ENCODE data around the gene AZU1.

The AZU1 gene

GRCh38 chr19:827710-828321 is at the start of gene AZU1:
Gene AZU1, plus strand, starts transcription at chr19:827837. Its CDS starts 10 bp downstream, at chr19:827847.
- no peak within 1 kb of the TSS for H3K27ac Mint-ChIP-seq
- H3K27me3 Mint-ChIP-seq: peaks cover 74% of the 10 kb centered on the region
- H3K4me3 Mint-ChIP-seq: no peak within 1 kb of the TSS
- peaks cover 9% of the 10 kb centered on the region for H3K4me1 Mint-ChIP-seq
- no peaks in the 10 kb centered on the region for H3K9me3 Mint-ChIP-seq
- H3K36me3 Mint-ChIP-seq: no peaks in the 10 kb centered on the region
- no peak for ATAC-seq

GRCh38 chr19:778910-779653 is 48.6 kb upstream of the AZU1 start:
- no peaks in the 10 kb centered on the region for H3K9me3 Mint-ChIP-seq
- H3K27ac Mint-ChIP-seq: no peak overlapping the region
- no peak for ATAC-seq
- H3K27me3 Mint-ChIP-seq: peaks cover 37% of the 10 kb centered on the region
- H3K36me3 Mint-ChIP-seq: no peaks in the 10 kb centered on the region
- H3K4me1 Mint-ChIP-seq: no peaks in the 10 kb centered on the region
- no peak overlapping the region for H3K4me3 Mint-ChIP-seq

- Mint-ChIP-seq H3K4me3 (no peak overlapping the region), H3K36me3 (no peaks in the 10 kb centered on the region), H3K27me3 (peaks cover 37% of the 10 kb centered on the region), H3K27ac (no peak overlapping the region), H3K4me1 (no peaks in the 10 kb centered on the region), H3K9me3 (no peaks in the 10 kb centered on the region)
- no peak for ATAC-seq
Observed at GRCh38 chr19:780935-781334, 46.7 kb upstream of the AZU1 start.

GRCh38 chr19:781800-782184 is 45.8 kb upstream of the AZU1 start:
- Mint-ChIP-seq H3K27me3 (peaks cover 37% of the 10 kb centered on the region), H3K9me3 (no peaks in the 10 kb centered on the region), H3K4me1 (no peaks in the 10 kb centered on the region), H3K27ac (no peak overlapping the region), H3K4me3 (no peak overlapping the region), H3K36me3 (no peaks in the 10 kb centered on the region)
- no peak for ATAC-seq

GRCh38 chr19:782185-782877 is 45.3 kb upstream of the AZU1 start:
- ATAC-seq: no peak
- no peak overlapping the region for H3K4me3 Mint-ChIP-seq
- H3K36me3 Mint-ChIP-seq: no peaks in the 10 kb centered on the region
- no peaks in the 10 kb centered on the region for H3K9me3 Mint-ChIP-seq
- H3K27me3 Mint-ChIP-seq: peaks cover 37% of the 10 kb centered on the region
- no peaks in the 10 kb centered on the region for H3K4me1 Mint-ChIP-seq
- H3K27ac Mint-ChIP-seq: no peak overlapping the region

GRCh38 chr19:782878-783668 is 44.6 kb upstream of the AZU1 start:
- H3K4me3 Mint-ChIP-seq: no peak overlapping the region

GRCh38 chr19:784541-784940 is 43.1 kb upstream of the AZU1 start:
- peaks cover 39% of the 10 kb centered on the region for H3K27me3 Mint-ChIP-seq
- H3K4me3 Mint-ChIP-seq: no peak overlapping the region

More at GRCh38 chr19:782878-783668, 44.6 kb upstream of the AZU1 start:
- no peaks in the 10 kb centered on the region for H3K4me1 Mint-ChIP-seq
- H3K36me3 Mint-ChIP-seq: no peaks in the 10 kb centered on the region
- ATAC-seq: no peak
- no peak overlapping the region for H3K27ac Mint-ChIP-seq
- H3K27me3 Mint-ChIP-seq: peaks cover 37% of the 10 kb centered on the region
- H3K9me3 Mint-ChIP-seq: no peaks in the 10 kb centered on the region

GRCh38 chr19:787536-787935 is 40.1 kb upstream of the AZU1 start:
- no peak overlapping the region for H3K27ac Mint-ChIP-seq
- H3K27me3 Mint-ChIP-seq: peaks cover 41% of the 10 kb centered on the region
- no peak for ATAC-seq
- no peaks in the 10 kb centered on the region for H3K36me3 Mint-ChIP-seq
- H3K9me3 Mint-ChIP-seq: no peaks in the 10 kb centered on the region
- H3K4me3 Mint-ChIP-seq: no peak overlapping the region
- H3K4me1 Mint-ChIP-seq: peaks cover 8% of the 10 kb centered on the region

More at GRCh38 chr19:784541-784940, 43.1 kb upstream of the AZU1 start:
- Mint-ChIP-seq H3K36me3 (no peaks in the 10 kb centered on the region), H3K4me1 (peaks cover 8% of the 10 kb centered on the region), H3K9me3 (no peaks in the 10 kb centered on the region), H3K27ac (no peak overlapping the region)
- no peak for ATAC-seq

- Mint-ChIP-seq H3K36me3 (no peaks in the 10 kb centered on the region), H3K27me3 (peaks cover 35% of the 10 kb centered on the region), H3K27ac (no peak overlapping the region), H3K4me1 (peaks cover 8% of the 10 kb centered on the region), H3K4me3 (no peak overlapping the region), H3K9me3 (no peaks in the 10 kb centered on the region)
- ATAC-seq: no peak
Observed at GRCh38 chr19:788686-788982, 39.0 kb upstream of the AZU1 start.

- no peak for ATAC-seq
- H3K4me1 Mint-ChIP-seq: peaks cover 8% of the 10 kb centered on the region
- peaks cover 35% of the 10 kb centered on the region for H3K27me3 Mint-ChIP-seq
- no peak overlapping the region for H3K4me3 Mint-ChIP-seq
- no peaks in the 10 kb centered on the region for H3K9me3 Mint-ChIP-seq
- no peak overlapping the region for H3K27ac Mint-ChIP-seq
- no peaks in the 10 kb centered on the region for H3K36me3 Mint-ChIP-seq
Observed at GRCh38 chr19:788983-789700, 38.5 kb upstream of the AZU1 start.

- no peaks in the 10 kb centered on the region for H3K9me3 Mint-ChIP-seq
- no peak overlapping the region for H3K27ac Mint-ChIP-seq
- no peak for ATAC-seq
- peaks cover 35% of the 10 kb centered on the region for H3K27me3 Mint-ChIP-seq
- no peak overlapping the region for H3K4me3 Mint-ChIP-seq
- H3K36me3 Mint-ChIP-seq: no peaks in the 10 kb centered on the region
- H3K4me1 Mint-ChIP-seq: peaks cover 8% of the 10 kb centered on the region
Observed at GRCh38 chr19:789701-790060, 38.0 kb upstream of the AZU1 start.

GRCh38 chr19:791007-791566 is 36.5 kb upstream of the AZU1 start:
- Mint-ChIP-seq H3K4me3 (no peak overlapping the region), H3K27me3 (peaks cover 35% of the 10 kb centered on the region), H3K9me3 (no peaks in the 10 kb centered on the region), H3K4me1 (peaks cover 8% of the 10 kb centered on the region), H3K36me3 (no peaks in the 10 kb centered on the region), H3K27ac (no peak overlapping the region)
- no peak for ATAC-seq

- Mint-ChIP-seq H3K4me3 (no peak overlapping the region), H3K27ac (no peak overlapping the region), H3K27me3 (peaks cover 35% of the 10 kb centered on the region), H3K9me3 (no peaks in the 10 kb centered on the region), H3K36me3 (no peaks in the 10 kb centered on the region), H3K4me1 (peaks cover 11% of the 10 kb centered on the region)
- no peak for ATAC-seq
Observed at GRCh38 chr19:791567-792305, 35.9 kb upstream of the AZU1 start.

GRCh38 chr19:792306-792885 is 35.2 kb upstream of the AZU1 start:
- H3K4me1 Mint-ChIP-seq: peaks cover 12% of the 10 kb centered on the region
- no peaks in the 10 kb centered on the region for H3K9me3 Mint-ChIP-seq
- no peak overlapping the region for H3K4me3 Mint-ChIP-seq
- ATAC-seq: no peak
- no peak overlapping the region for H3K27ac Mint-ChIP-seq
- peaks cover 35% of the 10 kb centered on the region for H3K27me3 Mint-ChIP-seq
- H3K36me3 Mint-ChIP-seq: no peaks in the 10 kb centered on the region

Measured in stimulated activated memory B cell treated with anti-CD40 and anti-IgM and Interleukin-4, amounts not matched to agents 10 μg/mL and 1 μg/mL and 100 μg/mL, for 72 hours (primary cell).